OCI-LY7 (cell line): ENCODE measurements around the gene ARID5A. TPM values are rescaled to one million over a fixed set of nuclear protein-coding genes. Genes with fewer than 3 reads are reported as not detected.

Experiments used
- BruUV-seq: library from RNA; stranded (reverse); fragments of 400-500 nt; replicated peaks from 2 replicates; lab custom pipeline; 2021; lab: Mats Ljungman, UMichigan
- CTCF ChIA-PET: fragments of 300-600 bp; sonication (Branson Sonifier 250); formaldehyde crosslinking; loops from one replicate; lab custom pipeline; 2022; ENCODE audit warnings: antibody characterized with exemption; ENCODE audit not compliant: unreplicated experiment; lab: Charles Lee
- POLR2A ChIA-PET: fragments of 300-600 bp; sonication (Branson Sonifier 250); formaldehyde crosslinking; loops from one replicate; lab custom pipeline; 2022; ENCODE audit warnings: antibody characterized with exemption; lab: Charles Lee
- DNase-seq: peaks from one replicate; pipeline ENCODE4 v3.0.0-alpha.2; 2015; ENCODE audit warnings: low spot score
- H2AFZ ChIP-seq: fragments of 200-600 bp; sonication (generic), shearing (Covaris generic); 2 replicates; pipeline ENCODE4 v1.6.1; 2014; ENCODE audit warnings: mild to moderate bottlenecking, antibody characterized with exemption, low read length, moderate library complexity
- H3K27ac ChIP-seq: fragments of 200-600 bp; sonication (generic); 2 replicates; pipeline ENCODE4 v1.5.1; 2014; ENCODE audit warnings: mixed run types, low read depth, mild to moderate bottlenecking, moderate library complexity, low read length, inconsistent platforms; ENCODE audit not compliant: poor library complexity, severe bottlenecking
- H3K36me3 ChIP-seq: fragments of 200-600 bp; sonication (generic); 2 replicates; pipeline ENCODE4 v1.6.1; 2014; ENCODE audit warnings: mild to moderate bottlenecking, antibody characterized with exemption, low read length, moderate library complexity, mixed read lengths; ENCODE audit not compliant: insufficient read depth
- H3K4me1 ChIP-seq: fragments of 200-600 bp; sonication (generic); 2 replicates; pipeline ENCODE4 v1.5.1; 2014; ENCODE audit warnings: mild to moderate bottlenecking, low read length; ENCODE audit not compliant: insufficient read depth, poor library complexity, severe bottlenecking
- H3K4me2 ChIP-seq: fragments of 200-600 bp; sonication (generic); 2 replicates; pipeline ENCODE4 v1.6.1; 2014; ENCODE audit warnings: mild to moderate bottlenecking, low read length
- H3K4me3 ChIP-seq: fragments of 200-600 bp; sonication (generic); 2 replicates; pipeline ENCODE4 v1.5.1; 2014; ENCODE audit warnings: mild to moderate bottlenecking, low read depth, low read length; ENCODE audit not compliant: poor library complexity, severe bottlenecking
- H3K79me2 ChIP-seq: fragments of 200-600 bp; sonication (generic); 2 replicates; pipeline ENCODE4 v1.6.1; 2016; ENCODE audit warnings: low read depth, mild to moderate bottlenecking, low read length, moderate library complexity, mixed read lengths; ENCODE audit not compliant: insufficient read depth
- H3K9me2 ChIP-seq: fragments of 200-600 bp; sonication (generic); 2 replicates; pipeline ENCODE4 v1.6.1; 2016; ENCODE audit warnings: mild to moderate bottlenecking, low read length, mixed read lengths; ENCODE audit not compliant: insufficient read depth
- H3K9me3 ChIP-seq: fragments of 200-600 bp; sonication (generic); 2 replicates; pipeline ENCODE4 v1.6.1; 2014; ENCODE audit warnings: mild to moderate bottlenecking, mixed run types, low read length, mixed read lengths
- H4K20me1 ChIP-seq: fragments of 200-600 bp; sonication (generic); 2 replicates; pipeline ENCODE4 v1.6.1; 2014; ENCODE audit warnings: mild to moderate bottlenecking, antibody characterized with exemption, low read length, moderate library complexity, mixed read lengths; ENCODE audit not compliant: insufficient read depth
- EZH2phosphoT487 ChIP-seq: fragments of 200-600 bp; sonication (generic); IDR thresholded peaks from 2 replicates; pipeline ENCODE4 v1.6.1; 2018; ENCODE audit warnings: low read depth, borderline replicate concordance, mild to moderate bottlenecking, mixed run types, antibody characterized with exemption, low read length, moderate library complexity, mixed read lengths
- intact Hi-C: fragments of 100-400 bp; cut with micrococcal nuclease; formaldehyde crosslinking; loops from one replicate; pipeline ENCODE4 v1.10.0; 2022; ENCODE audit not compliant: unreplicated experiment
- total RNA-seq, 2 experiments: library from RNA; depleted of rRNA in 1 of 2; stranded (reverse); fragments of >200 nt in 1 of 2; shearing (Covaris generic) in 1 of 2; gene quantifications; 2 replicates each; pipeline ENCODE4 v1.2.3, GENCODE V29; 2014 to 2022
- TF ChIP-seq, protein P1 (sequence below): fragments of 200-600 bp; sonication (generic); conservative IDR thresholded peaks from 2 replicates; pipeline ENCODE4 v1.5.1; 2014; ENCODE audit warnings: mild to moderate bottlenecking, antibody characterized with exemption, low read length, moderate library complexity, mixed read lengths

The ARID5A gene
- total RNA-seq, 2 experiments from 2014 or later: 4.4 to 6.0 TPM

DNA sequence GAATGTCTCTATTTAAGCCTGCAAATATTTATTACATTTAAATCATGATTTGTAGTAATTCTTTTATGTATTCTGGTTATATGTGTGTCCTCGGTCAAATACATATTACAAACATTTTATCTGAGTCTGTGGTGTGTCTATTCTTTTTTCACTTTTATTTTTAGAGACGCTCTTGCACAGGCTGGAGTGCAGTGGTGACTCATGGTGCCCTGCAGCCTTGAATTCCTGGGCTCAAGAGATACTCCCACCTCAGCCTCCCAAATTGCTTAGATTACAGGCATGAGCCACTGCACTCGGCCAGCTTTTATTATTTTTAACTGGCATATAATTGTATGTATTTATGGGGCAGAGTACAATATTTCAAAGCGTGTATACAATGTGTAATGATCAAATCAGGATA is 47.5 kb downstream of the ARID5A start:
- H3K9me2 ChIP-seq: no peaks in the 10 kb centered on the region
- no TSS peak for BruUV-seq
- intact Hi-C loops: no loop called here
- H4K20me1 ChIP-seq: no peaks in the 10 kb centered on the region
- DNase-seq: no peak
- no peak for TF ChIP-seq EZH2phosphoT487
- TF ChIP-seq, protein P1, sequence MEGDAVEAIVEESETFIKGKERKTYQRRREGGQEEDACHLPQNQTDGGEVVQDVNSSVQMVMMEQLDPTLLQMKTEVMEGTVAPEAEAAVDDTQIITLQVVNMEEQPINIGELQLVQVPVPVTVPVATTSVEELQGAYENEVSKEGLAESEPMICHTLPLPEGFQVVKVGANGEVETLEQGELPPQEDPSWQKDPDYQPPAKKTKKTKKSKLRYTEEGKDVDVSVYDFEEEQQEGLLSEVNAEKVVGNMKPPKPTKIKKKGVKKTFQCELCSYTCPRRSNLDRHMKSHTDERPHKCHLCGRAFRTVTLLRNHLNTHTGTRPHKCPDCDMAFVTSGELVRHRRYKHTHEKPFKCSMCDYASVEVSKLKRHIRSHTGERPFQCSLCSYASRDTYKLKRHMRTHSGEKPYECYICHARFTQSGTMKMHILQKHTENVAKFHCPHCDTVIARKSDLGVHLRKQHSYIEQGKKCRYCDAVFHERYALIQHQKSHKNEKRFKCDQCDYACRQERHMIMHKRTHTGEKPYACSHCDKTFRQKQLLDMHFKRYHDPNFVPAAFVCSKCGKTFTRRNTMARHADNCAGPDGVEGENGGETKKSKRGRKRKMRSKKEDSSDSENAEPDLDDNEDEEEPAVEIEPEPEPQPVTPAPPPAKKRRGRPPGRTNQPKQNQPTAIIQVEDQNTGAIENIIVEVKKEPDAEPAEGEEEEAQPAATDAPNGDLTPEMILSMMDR: no peak
- no peak overlapping the region for H2AFZ ChIP-seq
- H3K4me3 ChIP-seq: no peak overlapping the region
- H3K4me1 ChIP-seq: no peaks in the 10 kb centered on the region
- H3K4me2 ChIP-seq: no peak overlapping the region
- no peaks in the 10 kb centered on the region for H3K9me3 ChIP-seq
- ChIA-PET CTCF (no interaction called here), POLR2A (no interaction called here)
- H3K79me2 ChIP-seq: no peaks in the 10 kb centered on the region
- peaks cover 18% of the 10 kb centered on the region for H3K36me3 ChIP-seq
- H3K27ac ChIP-seq: no peak overlapping the region

DNA sequence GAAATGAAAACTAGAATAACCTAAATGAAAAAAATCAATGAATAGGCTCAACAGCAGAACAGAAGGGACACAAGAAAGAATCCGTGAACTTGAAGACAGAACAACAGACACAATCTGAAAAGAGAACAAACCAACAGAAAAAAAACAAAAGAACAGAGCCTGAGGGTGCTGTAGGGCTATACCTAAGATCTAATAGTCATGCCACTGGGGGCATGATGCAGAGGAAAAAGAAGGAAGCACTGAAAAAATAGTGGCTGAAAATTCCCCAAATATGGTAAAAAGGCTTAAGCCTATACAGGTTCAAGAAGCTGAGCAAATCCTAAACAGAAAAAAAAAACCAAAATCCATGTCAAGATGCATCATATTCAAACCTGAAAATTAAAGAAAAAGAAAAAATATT is 51.3 kb downstream of the ARID5A start:
- CTCF ChIA-PET: no interaction called here
- intact Hi-C loops: no loop called here
- BruUV-seq: no TSS peak

DNA sequence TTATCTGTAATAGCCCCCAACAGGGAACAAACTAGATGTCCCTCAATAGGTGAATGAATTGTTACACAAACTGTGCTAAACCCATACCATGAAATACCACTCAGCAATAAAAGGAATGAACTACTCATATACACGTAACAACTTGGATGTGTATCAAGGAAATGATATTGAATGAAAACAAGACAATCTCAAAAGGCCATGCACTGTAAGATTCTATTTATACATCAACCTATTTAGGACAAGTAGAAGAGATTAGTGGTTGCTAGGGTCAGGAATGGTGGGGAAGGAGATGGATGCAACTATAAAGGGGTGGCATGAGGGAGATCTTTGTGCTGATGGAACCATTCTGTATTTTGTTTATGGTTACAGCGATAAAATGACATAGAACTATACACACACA is 54.5 kb downstream of the ARID5A start:
- Histone ChIP-seq H3K79me2 (no peaks in the 10 kb centered on the region), H3K36me3 (peaks cover 55% of the 10 kb centered on the region), H3K4me3 (no peak overlapping the region), H3K27ac (no peak overlapping the region), H4K20me1 (no peaks in the 10 kb centered on the region), H2AFZ (no peak overlapping the region), H3K4me2 (no peak overlapping the region), H3K9me2 (no peaks in the 10 kb centered on the region), H3K9me3 (no peaks in the 10 kb centered on the region), H3K4me1 (no peaks in the 10 kb centered on the region)
- intact Hi-C loops: no loop called here
- ChIA-PET POLR2A (no interaction called here), CTCF (no interaction called here)
- no peak for TF ChIP-seq EZH2phosphoT487
- TF ChIP-seq, protein P1: no peak
- DNase-seq: no peak
- no TSS peak for BruUV-seq

More for the DNA sequence above, 51.3 kb downstream of the ARID5A start:
- no peaks in the 10 kb centered on the region for H4K20me1 ChIP-seq
- H3K4me3 ChIP-seq: no peak overlapping the region
- H3K36me3 ChIP-seq: peaks cover 38% of the 10 kb centered on the region
- no peaks in the 10 kb centered on the region for H3K9me3 ChIP-seq
- H3K4me1 ChIP-seq: no peaks in the 10 kb centered on the region
- no peak overlapping the region for H3K27ac ChIP-seq
- POLR2A ChIA-PET: no interaction called here
- H3K9me2 ChIP-seq: no peaks in the 10 kb centered on the region
- no peak overlapping the region for H2AFZ ChIP-seq
- no peaks in the 10 kb centered on the region for H3K79me2 ChIP-seq
- no peak for DNase-seq
- no peak overlapping the region for H3K4me2 ChIP-seq
- TF ChIP-seq EZH2phosphoT487: no peak
- TF ChIP-seq, protein P1: no peak
